NCI-H1694 (cell line): ENCODE data around the gene NCAPD3.
"Not testable (repeated sequence)": the region's sequence is repeated elsewhere in the genome, so short reads cannot be mapped to it uniquely, and the experiment has no call there.

Experiments used
- DNase-seq: peaks from one replicate; lab custom pipeline; 2025; lab: John Stamatoyannopoulos, UW

Gene NCAPD3

GRCh38 chr11:134224710-134225664 is 1.2 kb upstream of the NCAPD3 start:
- DNase-seq, result peak; percentile 28

DNA sequence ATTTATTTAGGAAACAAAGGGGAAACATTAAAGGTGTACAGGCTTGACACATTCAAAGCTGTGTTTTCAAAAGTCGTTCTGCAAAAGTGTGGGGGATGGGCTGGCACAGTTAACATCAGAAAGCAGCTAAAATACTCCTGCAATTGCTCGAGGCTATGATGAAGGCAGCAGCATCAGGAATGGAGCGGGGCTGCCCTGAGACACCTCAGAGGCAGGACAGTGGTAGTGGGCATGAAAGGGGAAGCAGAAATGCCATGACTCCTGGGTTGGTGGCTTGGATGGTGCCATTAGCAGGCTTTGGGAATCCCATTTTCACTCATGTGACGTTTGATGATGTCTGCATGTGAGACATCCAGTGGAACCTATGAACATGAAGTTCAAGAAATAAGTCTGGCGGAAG is 646 bp downstream of the NCAPD3 start:
- DNase-seq, result no peak

GRCh38 chr11:134216816-134217215 is 7.0 kb downstream of the NCAPD3 start:
- no peak for DNase-seq

DNA sequence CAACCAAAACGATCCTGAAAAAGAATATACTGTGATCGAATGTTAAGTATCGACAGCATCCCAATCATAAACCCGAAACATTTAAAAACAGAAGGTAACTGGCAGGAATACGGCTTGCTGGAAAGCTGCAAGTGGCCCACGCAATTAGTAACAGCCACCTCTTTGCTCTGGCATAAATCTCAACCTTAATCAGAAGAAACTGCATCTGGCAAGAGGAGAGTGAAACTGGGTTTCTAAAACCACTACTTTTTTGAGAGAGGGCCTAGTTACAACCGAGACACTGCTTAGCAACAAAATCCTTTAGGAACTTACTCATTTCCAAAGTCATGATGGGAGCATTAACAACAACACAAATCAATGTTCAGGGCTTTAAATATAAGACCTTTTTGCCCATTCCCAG is 7.9 kb downstream of the NCAPD3 start:
- no peak for DNase-seq

GRCh38 chr11:134207538-134208239 is 16.1 kb downstream of the NCAPD3 start:
- DNase-seq, result no peak

- DNase-seq, result no peak
These were observed 17.6 kb downstream of the NCAPD3 start for GRCh38 chr11:134206185-134206584.

GRCh38 chr11:134205729-134206128 is 18.0 kb downstream of the NCAPD3 start:
- DNase-seq, result no peak

DNA sequence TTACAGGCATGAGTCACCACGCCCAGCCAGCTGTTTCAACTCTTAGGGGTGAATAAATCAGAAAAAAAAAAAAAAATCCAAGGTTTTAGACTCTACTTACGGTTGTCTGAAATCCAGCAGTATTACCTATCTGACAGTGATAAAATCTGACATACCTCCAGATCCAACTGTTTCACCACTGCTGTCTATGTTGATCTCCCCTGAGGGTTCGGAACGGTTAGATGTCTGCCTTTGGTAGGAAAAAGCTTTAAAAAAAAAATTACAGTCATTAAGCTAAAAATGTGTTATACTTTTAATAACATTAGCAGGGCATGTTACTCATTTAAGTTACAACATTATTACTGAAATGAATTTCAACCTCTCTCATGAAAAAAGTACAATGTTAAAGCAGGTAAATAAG is 21.1 kb downstream of the NCAPD3 start:
- DNase-seq, result no peak

GRCh38 chr11:134200688-134201087 is 23.1 kb downstream of the NCAPD3 start:
- no peak for DNase-seq

GRCh38 chr11:134199531-134199930 is 24.2 kb downstream of the NCAPD3 start:
- no peak for DNase-seq

DNA sequence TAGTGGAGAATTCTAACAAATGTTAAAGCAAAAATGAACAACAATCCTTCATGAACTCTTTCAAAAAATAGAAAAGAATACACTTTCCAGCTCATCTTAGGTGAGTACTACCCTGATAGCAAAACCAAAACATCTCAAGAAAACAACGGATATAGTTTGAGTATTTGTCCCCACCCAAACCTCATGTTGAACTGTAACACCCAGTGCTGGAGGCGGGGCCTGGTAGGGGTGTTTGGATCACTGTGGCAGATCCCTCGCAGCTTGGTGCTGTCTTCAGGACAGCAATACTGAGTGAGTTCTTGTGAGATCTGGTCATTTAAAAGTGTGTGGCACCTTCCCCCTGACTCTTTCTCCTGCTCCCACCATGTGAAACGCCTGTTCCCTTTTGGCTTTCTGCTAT is 27.0 kb downstream of the NCAPD3 start:
- DNase-seq, result no peak

- DNase-seq, result not testable (repeated sequence)
These were observed 35.7 kb downstream of the NCAPD3 start for GRCh38 chr11:134188092-134188491.

DNA sequence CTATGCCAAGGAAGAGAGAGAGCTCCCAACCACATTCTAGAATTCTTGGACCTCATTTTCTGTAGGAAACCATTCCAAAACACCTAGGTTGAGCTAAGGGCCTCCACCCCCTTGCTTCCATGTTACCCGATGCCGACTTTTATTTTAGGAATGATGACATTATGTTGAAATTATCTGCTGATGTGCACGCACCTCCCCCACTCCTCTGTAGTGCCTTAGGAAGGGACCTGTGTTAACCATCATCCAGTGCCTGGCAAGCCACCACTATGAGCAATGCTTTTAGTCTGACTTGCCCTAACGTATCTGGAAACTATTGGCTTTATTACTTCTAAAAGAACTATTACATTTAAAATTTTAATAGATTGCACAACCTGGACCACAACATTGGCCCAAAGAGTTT is 42.1 kb downstream of the NCAPD3 start:
- no peak for DNase-seq

DNA sequence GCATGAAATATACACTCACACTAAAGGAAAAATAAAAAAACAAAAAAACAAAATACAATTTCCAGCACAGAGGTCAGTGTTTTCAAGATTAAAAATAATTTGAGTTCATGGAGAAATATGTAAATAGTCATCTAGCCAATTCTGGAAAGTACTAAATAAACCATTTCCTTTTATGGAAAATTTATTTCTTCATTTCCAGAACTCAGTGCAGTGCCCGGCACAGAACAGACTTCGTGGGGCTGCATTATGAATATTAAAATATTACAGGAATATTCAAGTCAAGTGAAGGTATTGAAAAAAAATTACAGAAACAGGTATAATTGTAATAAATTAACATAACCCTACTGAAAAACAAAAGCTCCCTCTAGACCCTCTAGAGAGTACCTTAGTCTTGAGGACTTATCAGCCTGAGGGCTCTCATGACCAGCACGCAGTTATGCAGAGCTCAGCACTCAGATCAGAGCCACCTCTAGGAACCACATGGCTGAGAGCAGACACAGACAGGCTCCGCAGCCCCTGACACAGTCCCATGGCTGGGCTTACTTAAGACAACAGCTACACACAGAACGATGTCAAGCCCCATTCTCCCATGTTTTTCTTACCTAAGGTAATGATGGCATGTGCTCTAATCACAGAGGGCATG is 45.6 kb downstream of the NCAPD3 start:
- no peak for DNase-seq

DNA sequence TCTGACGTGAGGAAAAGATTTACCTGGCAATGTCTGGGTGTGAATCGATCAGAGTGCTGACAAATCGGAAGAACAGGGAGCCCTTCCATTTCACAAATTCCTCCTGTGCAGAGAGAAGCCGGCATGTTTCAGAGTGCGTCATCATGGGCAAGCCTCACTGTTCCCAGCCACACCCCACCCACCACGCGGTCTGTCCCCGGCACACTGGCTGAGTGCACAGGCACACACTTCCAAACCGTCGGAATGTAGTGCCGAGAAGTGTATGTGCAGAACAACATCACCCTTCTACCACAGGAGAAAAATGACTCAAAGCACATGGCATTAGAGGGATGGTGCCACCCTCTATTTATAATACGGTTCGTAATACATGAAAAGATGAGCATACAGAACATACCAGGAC is 47.5 kb downstream of the NCAPD3 start:
- DNase-seq, result no peak

DNA sequence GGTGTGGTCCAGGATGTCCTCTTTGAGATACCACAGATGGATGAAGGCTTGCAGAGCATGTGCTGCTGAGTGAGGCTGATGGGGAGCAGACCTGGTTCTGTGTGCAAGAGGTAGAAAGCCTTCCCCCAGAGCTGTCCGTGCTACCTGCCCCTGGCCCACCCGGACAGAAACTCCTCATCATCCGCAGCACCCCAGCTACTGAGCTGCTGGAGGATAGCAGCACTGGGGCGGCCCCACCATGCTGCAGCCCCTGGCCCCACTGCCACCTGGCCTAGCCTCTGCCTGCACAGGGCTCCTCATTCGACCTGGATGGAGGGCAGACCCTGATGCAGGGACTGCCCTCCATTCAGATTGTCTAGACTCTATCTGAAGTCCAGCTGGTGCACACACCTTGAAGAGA is 50.5 kb downstream of the NCAPD3 start:
- DNase-seq, result no peak

DNA sequence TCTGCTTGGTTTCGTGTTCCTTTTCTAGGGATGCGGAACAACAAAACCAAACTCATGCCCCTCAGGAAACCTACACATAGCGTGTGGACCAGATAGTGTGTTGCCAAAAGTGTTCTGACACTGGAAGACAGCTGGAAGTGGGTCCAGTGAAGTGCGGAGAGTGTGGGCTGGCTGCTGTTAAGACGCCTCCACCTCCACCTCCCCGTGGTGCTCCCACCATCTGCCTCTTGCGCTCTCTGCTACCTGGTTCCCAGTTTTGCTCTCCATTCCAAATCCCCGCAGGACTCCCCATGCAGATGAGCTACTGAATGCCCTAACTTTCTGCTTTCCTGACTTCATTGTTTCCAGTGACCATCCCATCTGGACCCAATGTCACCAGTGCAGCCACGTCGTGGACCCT is 51.8 kb downstream of the NCAPD3 start:
- no peak for DNase-seq

GRCh38 chr11:134170919-134171281 is 52.9 kb downstream of the NCAPD3 start:
- DNase-seq, result no peak

DNA sequence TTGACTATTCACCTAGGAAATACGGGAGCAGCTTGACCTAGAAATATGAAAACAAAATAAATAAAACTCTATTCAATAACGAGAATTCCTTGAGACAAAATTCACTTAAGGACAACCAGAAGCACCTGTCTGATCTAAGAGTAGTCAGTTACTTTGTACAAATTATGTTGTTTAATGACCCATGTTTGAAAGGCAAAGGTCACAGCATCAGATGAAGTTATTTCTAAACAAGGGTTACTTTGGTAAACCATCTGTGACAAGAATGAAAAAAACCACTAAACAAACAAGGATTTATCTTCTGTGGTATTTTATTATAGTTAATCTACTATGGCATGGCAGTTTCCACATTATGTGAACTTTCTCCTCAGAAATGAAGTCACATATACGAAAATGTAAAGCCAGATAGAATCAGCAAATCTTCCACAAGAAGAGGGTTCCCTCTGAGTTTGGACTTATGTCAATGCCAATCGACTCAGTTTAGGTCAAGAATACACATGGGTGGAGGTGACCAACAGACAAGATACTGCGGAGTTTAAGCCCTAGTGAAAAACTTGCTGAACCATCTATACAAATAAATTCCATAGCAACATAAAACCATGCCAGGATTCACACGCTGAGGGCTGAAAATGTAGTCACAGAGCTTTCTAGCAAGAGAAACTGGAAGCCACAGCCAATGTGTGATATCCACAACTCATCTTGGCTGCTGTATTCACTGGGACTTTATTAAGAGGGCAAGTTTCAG is 53.4 kb downstream of the NCAPD3 start:
- DNase-seq, result no peak

DNA sequence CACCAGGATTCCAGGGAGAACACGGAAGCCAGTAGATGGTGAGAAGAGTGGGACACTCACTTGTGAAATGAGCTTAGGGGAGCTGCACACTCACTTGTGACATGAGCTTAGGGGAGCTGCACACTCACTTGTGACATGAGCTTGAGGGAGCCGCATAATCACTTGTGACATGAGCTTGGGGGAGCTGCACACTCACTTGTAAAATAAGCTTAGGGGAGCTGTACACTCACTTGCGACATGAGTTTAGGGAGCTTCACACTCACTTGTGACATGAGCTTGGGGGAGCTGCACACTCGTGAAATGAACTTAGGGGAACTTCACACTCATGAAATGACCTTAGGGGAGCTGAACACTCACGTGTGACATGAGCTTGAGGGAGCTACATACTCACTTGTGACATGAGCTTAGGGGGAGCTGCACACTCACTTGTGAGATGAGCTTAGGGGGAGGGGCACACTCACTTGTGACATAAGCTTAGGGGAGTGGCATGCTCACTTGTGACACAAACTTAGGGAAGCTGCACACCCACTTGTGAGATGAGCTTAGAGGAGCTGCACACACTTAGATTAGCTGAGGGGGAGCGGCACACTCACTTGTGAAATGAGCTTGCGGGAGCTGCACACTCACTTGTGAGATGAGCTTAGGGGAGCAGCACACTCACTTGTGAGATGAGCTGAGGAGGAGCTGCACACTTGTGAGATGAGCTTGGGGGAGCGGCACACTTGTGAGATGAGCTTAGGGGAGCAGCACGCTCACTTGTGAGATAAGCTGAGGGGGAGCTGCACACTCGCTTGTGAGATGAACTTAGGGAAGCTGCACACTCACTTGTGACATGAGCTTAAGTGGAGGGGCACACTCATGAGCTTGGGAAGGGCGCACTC is 59.0 kb downstream of the NCAPD3 start:
- DNase-seq, result no peak

GRCh38 chr11:134159652-134160051 is 64.1 kb downstream of the NCAPD3 start:
- DNase-seq, result no peak
